ENCODE measurements around the gene SPRYD3.

The SPRYD3 gene

GRCh38 chr12:53062011-53062961 lies 16.9 kb downstream of the SPRYD3 start:
- no peak for DNase-seq

GRCh38 chr12:53061404-53062010 lies 17.7 kb downstream of the SPRYD3 start:
- peak; percentile 84 for DNase-seq

GRCh38 chr12:53060721-53061276 lies 18.4 kb downstream of the SPRYD3 start:
- DNase-seq = peak; percentile 71

GRCh38 chr12:53060064-53060720 lies 19.0 kb downstream of the SPRYD3 start:
- no peak for DNase-seq

GRCh38 chr12:53059434-53060063 lies 19.6 kb downstream of the SPRYD3 start:
- no peak for DNase-seq

- DNase-seq = no peak
These were observed 20.3 kb downstream of the SPRYD3 start for GRCh38 chr12:53058674-53059433.

- no peak for DNase-seq
These were observed 21.2 kb downstream of the SPRYD3 start for GRCh38 chr12:53057816-53058500.

GRCh38 chr12:53056901-53057300 lies 22.3 kb downstream of the SPRYD3 start:
- no peak for DNase-seq

GRCh38 chr12:53056296-53056695 lies 22.9 kb downstream of the SPRYD3 start:
- no peak for DNase-seq

GRCh38 chr12:53055471-53056266 lies 23.5 kb downstream of the SPRYD3 start:
- no peak for DNase-seq

- DNase-seq = peak; percentile 99
These were observed 24.9 kb downstream of the SPRYD3 start for GRCh38 chr12:53054112-53054878.

- DNase-seq = peak; percentile 89
These were observed 25.7 kb downstream of the SPRYD3 start for GRCh38 chr12:53053218-53054111.

GRCh38 chr12:53052419-53053217 lies 26.6 kb downstream of the SPRYD3 start:
- DNase-seq = no peak

GRCh38 chr12:53051881-53052412 lies 27.2 kb downstream of the SPRYD3 start:
- DNase-seq = no peak

GRCh38 chr12:53051058-53051880 lies 27.9 kb downstream of the SPRYD3 start:
- DNase-seq = no peak

GRCh38 chr12:53050426-53051057 lies 28.6 kb downstream of the SPRYD3 start:
- DNase-seq = no peak
